K562 (cell line): Measurements from ENCODE around the gene TIMM17A. TPM values are rescaled to one million over a fixed set of nuclear protein-coding genes. Genes with fewer than 3 reads are reported as not detected.

Experiments used
- ATAC-seq: fragments of 200-7000 bp; cut with Tn5 transposase; 3 replicates; pipeline ENCODE4 v1.9.1; 2020; ENCODE audit warnings: moderate library complexity
- BruUV-seq: library from RNA; stranded (reverse); fragments of 400-500 nt; replicated peaks from 2 replicates; lab custom pipeline; 2021; lab: Mats Ljungman, UMichigan
- CTCF ChIA-PET: fragments of 300-600 bp; formaldehyde crosslinking; extraction: SDS; loops from one replicate; lab custom pipeline; 2021; ENCODE audit warnings: low intra/inter-chr PET ratio; lab: Yijun Ruan, JAX
- POLR2A ChIA-PET: fragments of 300-600, 350-650 bp; sonication (Branson Sonifier 250); formaldehyde crosslinking; extraction: SDS; loops from one replicate; lab custom pipeline; 2021; ENCODE audit warnings: antibody characterized with exemption, inconsistent platforms; lab: Yijun Ruan, JAX
- DNase-seq, 4 experiments: peaks; one replicate each; pipeline versions ENCODE4 v3.0.0 to v3.0.0-alpha.2; 2011 to 2018; ENCODE audit warnings: low spot score in 3 of 4, mixed read lengths in 3 of 4; ENCODE audit errors: extremely low read depth in 1 of 4
- FAIRE-seq: peaks from 2 replicates; lab custom pipeline; 2011; peaks lifted over from hg19 to GRCh38; lab: Jason Lieb, UNC
- H2AFZ ChIP-seq: 2 replicates; pipeline ENCODE4 v1.6.0; 2011; ENCODE audit warnings: low read depth, low read length, control low read depth, inconsistent platforms
- H3K27ac ChIP-seq: fragments of 200-600 bp; 3 replicates; pipeline ENCODE4 v1.8.0; 2011; ENCODE audit warnings: low read depth, mild to moderate bottlenecking, control low read depth, inconsistent platforms, low read length, moderate library complexity, mixed read lengths; ENCODE audit errors: extremely low read depth
- H3K27me3 ChIP-seq, 2 experiments: fragments of 300-600 bp in 1 of 2; 2 replicates in 1 of 2; 3 replicates in 1 of 2; pipeline versions ENCODE4 v1.6.0 to v1.8.0; 2011; ENCODE audit warnings: inconsistent platforms in 2 of 2, low read length in 2 of 2, mild to moderate bottlenecking in 1 of 2, mixed read lengths in 1 of 2, moderate library complexity in 1 of 2; ENCODE audit not compliant: control insufficient read depth in 2 of 2, insufficient read depth in 2 of 2
- H3K36me3 ChIP-seq: fragments of 300-600 bp; 3 replicates; pipeline ENCODE4 v1.8.0; 2011; ENCODE audit warnings: mild to moderate bottlenecking, low read length, inconsistent platforms; ENCODE audit not compliant: control insufficient read depth, insufficient read depth
- H3K4me1 ChIP-seq, 2 experiments: fragments of 200-600 bp in 1 of 2; replicated peaks in 1 of 2; 2 replicates in 1 of 2; 3 replicates in 1 of 2; pipeline versions ENCODE4 v1.5.1 to v1.8.0; 2011; ENCODE audit warnings: inconsistent platforms in 2 of 2, low read length in 2 of 2, mild to moderate bottlenecking in 1 of 2, mixed read lengths in 1 of 2, moderate library complexity in 1 of 2; ENCODE audit not compliant: control insufficient read depth in 2 of 2, insufficient read depth in 2 of 2
- H3K4me2 ChIP-seq: 2 replicates; pipeline ENCODE4 v1.6.1; 2011; ENCODE audit warnings: low read length, control low read depth, inconsistent platforms, mixed read lengths; ENCODE audit not compliant: insufficient read depth
- H3K4me3 ChIP-seq: fragments of 200-600 bp; sonication (generic), shearing (Covaris generic); 2 replicates; pipeline ENCODE4 v1.5.1; 2016; ENCODE audit warnings: control low read depth, inconsistent platforms
- H3K79me2 ChIP-seq: fragments of 200-600 bp; 3 replicates; pipeline ENCODE4 v1.8.0; 2011; ENCODE audit warnings: low read length, inconsistent platforms; ENCODE audit not compliant: control insufficient read depth, insufficient read depth
- H3K9ac ChIP-seq, 2 experiments: 2 replicates each; pipeline versions ENCODE4 v1.6.0 to v1.6.1; 2011; ENCODE audit warnings: low read depth in 2 of 2, low read length in 2 of 2, control low read depth in 1 of 2, inconsistent platforms in 1 of 2, mild to moderate bottlenecking in 1 of 2, mixed read lengths in 1 of 2; ENCODE audit not compliant: insufficient read depth in 1 of 2
- H3K9me1 ChIP-seq: one replicate; pipeline ENCODE4 v1.6.0; 2011; ENCODE audit warnings: inconsistent platforms, mild to moderate bottlenecking, low read length, moderate library complexity; ENCODE audit not compliant: control insufficient read depth, insufficient read depth
- H3K9me3 ChIP-seq: replicated peaks from 2 replicates; pipeline ENCODE4 v1.5.1; 2011; ENCODE audit warnings: low read depth, low read length, inconsistent platforms; ENCODE audit not compliant: control insufficient read depth, insufficient read depth
- H4K20me1 ChIP-seq: replicated peaks from 2 replicates; pipeline ENCODE4 v1.6.1; 2011; ENCODE audit warnings: low read length, inconsistent platforms, mixed read lengths; ENCODE audit not compliant: control insufficient read depth, insufficient read depth
- BACH1 ChIP-seq: fragments of 200-800 bp; sonication (Bioruptor generic); IDR thresholded peaks from 2 replicates; pipeline ENCODE4 v1.6.1; 2016; ENCODE audit warnings: missing genetic modification characterization, missing compliant biosample characterization
- DMBX1 ChIP-seq: fragments of 250-450 bp; sonication (Bioruptor Pico); IDR thresholded peaks from 2 replicates; pipeline ENCODE4 v1.8.0; 2022; ENCODE audit warnings: inconsistent platforms, mild to moderate bottlenecking, moderate library complexity, borderline replicate concordance
- ERF ChIP-seq: fragments of 450-650 bp; formaldehyde crosslinking; IDR thresholded peaks from 2 replicates; pipeline ENCODE4 v1.4.0; 2020; ENCODE audit warnings: mild to moderate bottlenecking, mixed read lengths
- ESRRB ChIP-seq: fragments of 250-450 bp; sonication (Bioruptor Pico); IDR thresholded peaks from 2 replicates; pipeline ENCODE4 v1.5.0; 2020; ENCODE audit warnings: mild to moderate bottlenecking, moderate library complexity, borderline replicate concordance
- FOXA3 ChIP-seq, 2 experiments: fragments of 450-650 bp in 1 of 2; sonication (generic) in 1 of 2; formaldehyde crosslinking; IDR thresholded peaks in 1 of 2; conservative IDR thresholded peaks in 1 of 2; 2 replicates each; pipeline versions ENCODE4 v1.4.0 to v1.8.0; 2020 to 2022; ENCODE audit warnings: mild to moderate bottlenecking in 2 of 2, missing genetic modification reagents in 1 of 2
- MAX ChIP-seq: sonication (generic); formaldehyde crosslinking; IDR thresholded peaks from 2 replicates; pipeline ENCODE4 v1.9.0; 2022; ENCODE audit warnings: mild to moderate bottlenecking, missing genetic modification reagents
- MEF2A ChIP-seq: IDR thresholded peaks from 2 replicates; pipeline ENCODE4 v1.6.1; 2011; ENCODE audit warnings: low read depth, mild to moderate bottlenecking, low read length, moderate library complexity; ENCODE audit not compliant: control insufficient read depth
- MYNN ChIP-seq, 2 experiments: sonication (generic); formaldehyde crosslinking in 1 of 2; IDR thresholded peaks; 2 replicates each; pipeline versions ENCODE4 v1.5.0 to v1.6.1; 2016 to 2020; ENCODE audit warnings: antibody characterized with exemption in 1 of 2, missing genetic modification reagents in 1 of 2
- RBFOX2 ChIP-seq: fragments of 200-400 bp; formaldehyde crosslinking; IDR thresholded peaks from 2 replicates; pipeline ENCODE4 v1.6.1; 2017; ENCODE audit warnings: low read depth, mild to moderate bottlenecking, low read length, moderate library complexity
- ZNF133 ChIP-seq: fragments of 250-450 bp; sonication (Bioruptor Pico); IDR thresholded peaks from 2 replicates; pipeline ENCODE4 v1.4.0; 2020; ENCODE audit warnings: mild to moderate bottlenecking
- ZNF24 ChIP-seq: fragments of 450-650 bp; IDR thresholded peaks from 2 replicates; pipeline ENCODE4 v1.6.1; 2016
- ZSCAN32 ChIP-seq: fragments of 450-650 bp; formaldehyde crosslinking; IDR thresholded peaks from 2 replicates; pipeline ENCODE4 v1.4.0; 2020; ENCODE audit warnings: mild to moderate bottlenecking, moderate library complexity
- WGBS: fragments of 100-300 bp; shearing (Covaris generic); methylation state at CpG from one replicate; pipeline ENCODE4 v1.1.6; 2016; ENCODE audit warnings: low coverage, mixed read lengths; ENCODE audit not compliant: insufficient coverage; ENCODE audit errors: missing lambda C conversion rate; 5-methylcytosine and 5-hydroxymethylcytosine counted together
- in situ Hi-C: fragments of 300-500 bp; cut with MboI; formaldehyde crosslinking; loops from 4 replicates; pipeline ENCODE4 v1.15.0; 2018; ENCODE audit warnings: inconsistent platforms, mixed read lengths
- intact Hi-C: fragments of 100-400 bp; cut with micrococcal nuclease; formaldehyde crosslinking; loops from 2 replicates; pipeline ENCODE4 v1.14.2; 2022
- polyA plus RNA-seq, 8 experiments: library from polyadenylated mRNA; depleted of rRNA in 4 of 8; stranded (reverse) in 5 of 8; unstranded in 3 of 8; fragments of >200 nt; fragmentation: Nextera tagmentation in 2 of 8; fragmentation: Illumina TruSeq in 1 of 8; extraction: Ambion mirVana in 2 of 8; extraction: Trizol in 1 of 8; gene quantifications; 2 replicates each; pipeline versions ENCODE4 v1.2.1 to v1.2.3, GENCODE V29; 2011 to 2014; ENCODE audit warnings: inconsistent platforms in 1 of 8, missing spikeins in 1 of 8
- total RNA-seq, 7 experiments: library from RNA; depleted of rRNA in 6 of 7; stranded (reverse); fragments of >200 nt in 6 of 7; fragmentation: Illumina TruSeq in 2 of 7; extraction: Trizol in 2 of 7; gene quantifications; 2 replicates each; pipeline versions ENCODE4 v1.2.1 to v1.2.3, GENCODE V29; 2011 to 2021; ENCODE audit warnings: low replicate concordance in 1 of 7
- TF ChIP-seq, protein P1 (sequence below): IDR thresholded peaks from 2 replicates; pipeline ENCODE4 v1.6.1; 2012; ENCODE audit warnings: low read depth, low read length, improper control_type of control experiment, borderline replicate concordance

TIMM17A gene
- total and polyA plus RNA-seq, 9 of the 15 experiments (the other 6 are each of a cell fraction or from before 2014, with no cell fraction given): 116 to 744 (median 180) TPM

DNA sequence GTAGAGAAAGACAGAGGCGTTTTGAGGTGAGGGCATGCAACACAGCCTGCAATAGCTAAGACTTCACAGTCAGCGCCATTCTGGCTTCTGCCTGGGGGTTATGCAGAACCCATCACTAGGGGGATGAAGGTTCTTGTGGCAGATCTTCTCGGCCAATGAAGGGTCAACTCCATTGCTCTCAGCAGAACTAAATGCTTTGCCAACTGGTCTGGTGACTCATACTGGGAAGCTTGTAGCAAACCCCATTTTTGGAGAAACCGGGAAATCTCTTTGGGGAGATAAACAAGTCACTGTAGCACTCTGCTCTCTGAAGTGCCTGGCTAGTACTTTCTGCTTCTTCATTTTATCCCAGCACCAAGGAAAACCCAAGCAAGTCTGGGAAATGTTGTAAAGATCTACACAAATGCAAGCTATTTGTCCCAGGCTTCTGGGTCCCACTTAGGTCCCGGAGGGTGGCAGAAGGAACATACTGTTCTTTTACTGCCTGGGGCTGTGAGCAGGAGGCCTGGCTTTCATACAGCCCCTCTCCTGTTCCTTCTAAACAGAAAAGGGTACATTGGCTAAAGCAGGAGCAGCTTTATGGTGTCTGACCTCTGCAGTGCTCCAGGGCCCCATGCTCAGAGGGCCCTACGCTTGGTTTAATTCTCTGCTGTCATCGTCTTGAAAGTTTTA lies 37.8 kb upstream of the TIMM17A start (continued):
- no peak for TF ChIP-seq RBFOX2
- no peak for TF ChIP-seq MEF2A
- TF ChIP-seq MYNN (IDR thresholded peaks at IDR 0.05): no peak
- no peak for TF ChIP-seq MYNN (CRISPR knock-in tag; IDR thresholded peaks at IDR 0.05)

DNA sequence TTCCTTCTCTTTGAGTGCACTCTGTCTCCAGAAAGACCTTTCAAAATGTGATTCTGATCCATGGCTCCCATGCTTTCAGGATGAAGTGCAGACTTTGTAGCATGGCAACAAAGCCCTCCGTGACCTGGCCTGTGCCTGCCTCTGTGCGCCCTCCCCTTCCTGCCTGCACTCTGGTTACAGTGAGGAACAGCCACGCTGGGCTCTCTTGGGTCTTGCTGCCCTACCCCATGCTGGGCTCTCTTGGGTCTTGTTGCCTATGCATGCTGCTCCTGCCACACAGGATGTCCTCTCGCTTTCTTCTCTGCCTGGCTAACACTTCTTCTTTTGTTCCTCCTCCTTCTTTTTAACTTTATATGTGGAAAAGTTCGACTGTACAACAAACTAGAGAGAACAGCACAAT lies 37.0 kb upstream of the TIMM17A start:
- Histone ChIP-seq H3K4me3 (no peak overlapping the region), H3K9me3 (no peaks in the 10 kb centered on the region), H3K4me2 (no peak overlapping the region), H3K27me3 (no peaks in the 10 kb centered on the region), H3K79me2 (no peaks in the 10 kb centered on the region), H2AFZ (no peak overlapping the region), H3K27ac (no peak overlapping the region), H3K9me1 (no peaks in the 10 kb centered on the region), H3K4me1 (peaks cover 20 to 25% of the 10 kb centered on the region in 2 experiments), H4K20me1 (no peaks in the 10 kb centered on the region), H3K9ac (no peak overlapping the region), H3K36me3 (no peaks in the 10 kb centered on the region)
- ATAC-seq (no peak), DNase-seq (no peak), FAIRE-seq (no peak)
- ChIA-PET CTCF (no interaction called here), POLR2A (interaction anchor here (1.6 kb wide), 1 partner anchor 28 kb away, joined by 6 read pairs; the partner anchor contains the start of gene LMOD1)
- 70% methylated on average over 5 of the region's 5 CpGs for WGBS
- no peak for TF ChIP-seq ZNF133 (CRISPR knock-in tag)
- no peak for TF ChIP-seq DMBX1 (CRISPR knock-in tag)
- no peak for TF ChIP-seq ZNF24
- no peak for TF ChIP-seq FOXA3 (CRISPR knock-in tag; conservative IDR thresholded peaks at IDR 0.05 in 1 of 2, IDR thresholded peaks at IDR 0.05 in 1 of 2)
- TF ChIP-seq MAX (CRISPR knock-in tag): no peak
- no peak for TF ChIP-seq ZSCAN32 (CRISPR knock-in tag)
- TF ChIP-seq ESRRB (CRISPR knock-in tag): no peak
- no peak for TF ChIP-seq BACH1 (tag)
- no peak for TF ChIP-seq ERF
- TF ChIP-seq, protein P1, sequence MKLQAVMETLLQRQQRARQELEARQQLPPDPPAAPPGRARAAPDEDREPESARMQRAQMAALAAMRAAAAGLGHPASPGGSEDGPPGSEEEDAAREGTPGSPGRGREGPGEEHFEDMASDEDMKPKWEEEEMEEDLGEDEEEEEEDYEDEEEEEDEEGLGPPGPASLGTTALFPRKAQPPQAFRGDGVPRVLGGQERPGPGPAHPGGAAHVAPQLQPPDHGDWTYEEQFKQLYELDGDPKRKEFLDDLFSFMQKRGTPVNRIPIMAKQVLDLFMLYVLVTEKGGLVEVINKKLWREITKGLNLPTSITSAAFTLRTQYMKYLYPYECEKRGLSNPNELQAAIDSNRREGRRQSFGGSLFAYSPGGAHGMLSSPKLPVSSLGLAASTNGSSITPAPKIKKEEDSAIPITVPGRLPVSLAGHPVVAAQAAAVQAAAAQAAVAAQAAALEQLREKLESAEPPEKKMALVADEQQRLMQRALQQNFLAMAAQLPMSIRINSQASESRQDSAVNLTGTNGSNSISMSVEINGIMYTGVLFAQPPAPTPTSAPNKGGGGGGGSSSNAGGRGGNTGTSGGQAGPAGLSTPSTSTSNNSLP: no peak
- in situ Hi-C loops: no loop called here
- intact Hi-C loops: no loop called here
- BruUV-seq: no TSS peak
